Ishikawa (cell line): Measurements from ENCODE around the gene RXRA.

Experiments used
- CEBPB ChIP-seq: IDR thresholded peaks from 2 replicates; pipeline ENCODE4 v1.6.1; 2012
- CREB1 ChIP-seq: IDR thresholded peaks from 2 replicates; pipeline ENCODE4 v1.6.1; 2012; ENCODE audit warnings: low read depth
- EGR1 ChIP-seq: IDR thresholded peaks from 2 replicates; pipeline ENCODE4 v1.6.1; 2012
- EP300 ChIP-seq: IDR thresholded peaks from 2 replicates; pipeline ENCODE4 v1.6.1; 2012; ENCODE audit warnings: borderline replicate concordance
- FOXM1 ChIP-seq: IDR thresholded peaks from 2 replicates; pipeline ENCODE4 v1.6.1; 2012; ENCODE audit warnings: low read depth, borderline replicate concordance
- MAX ChIP-seq: IDR thresholded peaks from 2 replicates; pipeline ENCODE4 v1.6.1; 2012
- NFIC ChIP-seq: IDR thresholded peaks from 2 replicates; pipeline ENCODE4 v1.6.1; 2012
- RAD21 ChIP-seq: IDR thresholded peaks from 2 replicates; pipeline ENCODE4 v1.6.1; 2012; ENCODE audit warnings: low read depth
- REST ChIP-seq: IDR thresholded peaks from 2 replicates; pipeline ENCODE4 v1.6.1; 2012; ENCODE audit warnings: low read depth, mild to moderate bottlenecking
- TAF1 ChIP-seq: IDR thresholded peaks from 2 replicates; pipeline ENCODE4 v1.6.1; 2012; ENCODE audit warnings: low read depth, mild to moderate bottlenecking
- TCF12 ChIP-seq: IDR thresholded peaks from 2 replicates; pipeline ENCODE4 v1.6.1; 2012; ENCODE audit warnings: low read depth
- TEAD4 ChIP-seq: IDR thresholded peaks from 2 replicates; pipeline ENCODE4 v1.6.1; 2012
- USF1 ChIP-seq: IDR thresholded peaks from 2 replicates; pipeline ENCODE4 v1.6.1; 2012
- YY1 ChIP-seq: IDR thresholded peaks from 2 replicates; pipeline ENCODE4 v1.6.1; 2012; ENCODE audit warnings: low read depth
- ZBTB7A ChIP-seq: IDR thresholded peaks from 2 replicates; pipeline ENCODE4 v1.6.1; 2012; ENCODE audit warnings: low read depth

Gene RXRA

GRCh38 chr9:134330590-134330989 is 4.3 kb downstream of the RXRA start:
- no peak for TF ChIP-seq CREB1
- no peak for TF ChIP-seq RAD21
- no peak for TF ChIP-seq YY1
- TF ChIP-seq EGR1, result no peak
- TF ChIP-seq USF1, result no peak
- no peak for TF ChIP-seq REST
- TF ChIP-seq CEBPB, result no peak
- TF ChIP-seq FOXM1, result no peak
- TF ChIP-seq ZBTB7A, result no peak
- no peak for TF ChIP-seq NFIC
- TF ChIP-seq TCF12, result no peak
- TF ChIP-seq MAX, result no peak
- TF ChIP-seq TEAD4, result no peak

GRCh38 chr9:134331186-134332025 is 5.2 kb downstream of the RXRA start:
- TF ChIP-seq MAX, result peak; percentile 21; the same call in 1 of the 2 replicates
- no peak for TF ChIP-seq RAD21

- TF ChIP-seq FOXM1, result no peak
- TF ChIP-seq REST, result no peak
- no peak for TF ChIP-seq TEAD4
- no peak for TF ChIP-seq RAD21
- TF ChIP-seq TAF1, result no peak
- TF ChIP-seq TCF12, result no peak
- no peak for TF ChIP-seq USF1
- TF ChIP-seq YY1, result no peak
- no peak for TF ChIP-seq NFIC
- TF ChIP-seq MAX, result no peak
- no peak for TF ChIP-seq CEBPB
- no peak for TF ChIP-seq EP300
- TF ChIP-seq ZBTB7A, result no peak
- no peak for TF ChIP-seq EGR1
Measured at GRCh38 chr9:134332266-134332665, 6.0 kb downstream of the RXRA start.

- TF ChIP-seq YY1 (no peak), TEAD4 (no peak), FOXM1 (no peak)
Measured at GRCh38 chr9:134332841-134333233, 6.6 kb downstream of the RXRA start.

- TF ChIP-seq TEAD4, result no peak
- TF ChIP-seq CEBPB, result no peak
- TF ChIP-seq NFIC, result no peak
- no peak for TF ChIP-seq MAX
- no peak for TF ChIP-seq REST
- no peak for TF ChIP-seq TAF1
- no peak for TF ChIP-seq YY1
- TF ChIP-seq EGR1, result no peak
- TF ChIP-seq RAD21, result no peak
- TF ChIP-seq CREB1, result no peak
- TF ChIP-seq TCF12, result no peak
- no peak for TF ChIP-seq EP300
- TF ChIP-seq ZBTB7A, result no peak
- TF ChIP-seq FOXM1, result no peak
Measured at GRCh38 chr9:134333234-134333873, 7.1 kb downstream of the RXRA start.
